BE2C (cell line): Measurements from ENCODE around the gene MESP2.

Experiments
- DNase-seq: peaks from one replicate; pipeline ENCODE4 v3.0.0-alpha.2; 2020
- H3K27me3 ChIP-seq: fragments of 250-450 bp; sonication (Bioruptor Pico); 2 replicates; pipeline ENCODE4 v1.5.1; 2020; ENCODE audit warnings: mild to moderate bottlenecking
- H3K36me3 ChIP-seq: fragments of 250-450 bp; sonication (Bioruptor Pico); 2 replicates; pipeline ENCODE4 v1.5.1; 2020; ENCODE audit warnings: mild to moderate bottlenecking
- H3K4me1 ChIP-seq: fragments of 250-450 bp; sonication (Bioruptor Pico); 2 replicates; pipeline ENCODE4 v1.5.1; 2020
- H3K4me3 ChIP-seq: 2 replicates; pipeline ENCODE4 v1.5.1; 2011; ENCODE audit warnings: low read depth, low read length
- H3K9me3 ChIP-seq: fragments of 250-450 bp; sonication (Bioruptor Pico); 2 replicates; pipeline ENCODE4 v1.5.1; 2020
- CTCF ChIP-seq: IDR thresholded peaks from 2 replicates; pipeline ENCODE4 v1.5.1; 2012; ENCODE audit warnings: mild to moderate bottlenecking, low read depth, low read length

Gene MESP2

GRCh38 chr15:89799918-89800498 lies 23.9 kb downstream of the MESP2 start:
- H3K4me3 ChIP-seq: no peak overlapping the region
- no peak for TF ChIP-seq CTCF
- H3K27me3 ChIP-seq: no peaks in the 10 kb centered on the region
- no peak for DNase-seq
- no peaks in the 10 kb centered on the region for H3K4me1 ChIP-seq
- no peaks in the 10 kb centered on the region for H3K9me3 ChIP-seq
- H3K36me3 ChIP-seq: no peaks in the 10 kb centered on the region

DNA sequence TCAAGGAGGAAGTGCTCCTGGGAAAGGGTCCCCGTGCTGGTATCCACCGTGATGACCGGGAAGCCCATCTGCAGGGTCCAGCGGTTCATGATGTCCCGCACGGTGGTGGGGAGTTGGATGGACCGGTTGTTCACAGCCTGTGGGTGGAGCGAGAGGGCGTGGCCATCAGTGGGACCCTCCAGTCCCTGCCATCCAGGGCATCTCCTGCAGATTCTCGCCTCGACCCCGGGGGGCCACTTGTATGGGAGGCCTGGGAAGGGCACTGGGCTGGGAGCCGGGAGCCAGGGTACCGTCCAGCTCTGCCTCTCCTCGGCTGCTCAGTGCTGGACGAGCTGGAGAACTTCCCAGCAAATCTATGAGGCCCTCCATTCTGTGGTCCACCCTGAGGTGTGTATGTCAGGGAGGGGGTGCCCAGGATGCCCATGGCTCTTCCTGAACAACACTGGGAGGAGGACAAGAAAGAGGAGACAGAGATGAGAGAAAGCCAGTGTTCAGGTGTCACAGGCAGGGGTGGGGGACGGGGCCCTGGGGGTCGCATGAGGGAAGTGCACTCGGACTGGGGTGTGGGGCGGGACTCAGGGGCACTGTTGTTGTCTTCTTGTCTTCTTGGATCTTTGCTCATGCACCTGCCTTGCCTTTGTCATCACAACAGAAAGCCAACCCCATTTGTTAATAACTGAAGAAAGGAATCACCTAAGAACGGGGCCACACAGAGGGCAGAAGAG lies 25.5 kb downstream of the MESP2 start:
- no peak for TF ChIP-seq CTCF
- Histone ChIP-seq H3K36me3 (no peaks in the 10 kb centered on the region), H3K27me3 (no peaks in the 10 kb centered on the region), H3K4me1 (no peaks in the 10 kb centered on the region), H3K9me3 (no peaks in the 10 kb centered on the region), H3K4me3 (no peak overlapping the region)
- no peak for DNase-seq

GRCh38 chr15:89802231-89802928 lies 26.2 kb downstream of the MESP2 start:
- no peak for TF ChIP-seq CTCF
- Histone ChIP-seq H3K27me3 (no peaks in the 10 kb centered on the region), H3K36me3 (no peaks in the 10 kb centered on the region), H3K4me1 (no peaks in the 10 kb centered on the region), H3K4me3 (no peak overlapping the region), H3K9me3 (no peaks in the 10 kb centered on the region)
- DNase-seq: no peak

GRCh38 chr15:89802986-89803824 lies 27.1 kb downstream of the MESP2 start:
- no peak overlapping the region for H3K4me3 ChIP-seq
- H3K9me3 ChIP-seq: no peaks in the 10 kb centered on the region
- H3K27me3 ChIP-seq: no peaks in the 10 kb centered on the region
- no peaks in the 10 kb centered on the region for H3K36me3 ChIP-seq
- no peak for DNase-seq
- no peak for TF ChIP-seq CTCF
- H3K4me1 ChIP-seq: no peaks in the 10 kb centered on the region

- Histone ChIP-seq H3K9me3 (no peaks in the 10 kb centered on the region), H3K4me1 (no peaks in the 10 kb centered on the region), H3K36me3 (no peaks in the 10 kb centered on the region), H3K27me3 (no peaks in the 10 kb centered on the region), H3K4me3 (no peak overlapping the region)
- no peak for DNase-seq
- no peak for TF ChIP-seq CTCF
These were observed 28.0 kb downstream of the MESP2 start for GRCh38 chr15:89803941-89804800.
